ENCODE measurements around the gene MLEC. TPM values are rescaled to one million over a fixed set of nuclear protein-coding genes. Genes with fewer than 3 reads are reported as not detected.

The MLEC gene
- total and polyA plus RNA-seq, 2 experiments from 2014 or later: 135 to 210 TPM

- Histone ChIP-seq H4K20me1 (ENCODE audit: insufficient read depth, poor library complexity, severe bottlenecking) (no peaks in the 10 kb centered on the region), H3K79me2 (no peaks in the 10 kb centered on the region), H3K9me3 (ENCODE audit: low read depth) (no peaks in the 10 kb centered on the region), H3K9me2 (replicated peaks; ENCODE audit: insufficient read depth) (no peaks in the 10 kb centered on the region), H3K4me3 (no peak overlapping the region), H3K4me1 (ENCODE audit: insufficient read depth) (no peaks in the 10 kb centered on the region), H3K27me3 (no peaks in the 10 kb centered on the region), H3K27ac (no peak overlapping the region), H3K36me3 (replicated peaks; ENCODE audit: insufficient read depth, low read depth) (no peaks in the 10 kb centered on the region), H2AFZ (no peak overlapping the region), H3K4me2 (no peak overlapping the region)
- WGBS (ENCODE audit: low lambda C conversion rate, missing lambda C conversion rate): 86% methylated on average over 8 of the region's 8 CpGs
- DNase-seq (ENCODE audit: low spot score): no peak
- TF ChIP-seq EZH2phosphoT487 (IDR thresholded peaks at IDR 0.05; ENCODE audit: low read depth, severe bottlenecking, unreplicated experiment) (no peak), CTCF (IDR thresholded peaks at IDR 0.05; ENCODE audit: poor library complexity) (no peak), EZH2 (IDR thresholded peaks at IDR 0.05; ENCODE audit: borderline replicate concordance) (no peak)
Measured at GRCh38 chr12:120678572-120678971, 8.4 kb upstream of the MLEC start.

GRCh38 chr12:120680165-120680738, 6.7 kb upstream of the MLEC start:
- 74% methylated on average over 5 of the region's 5 CpGs for WGBS (ENCODE audit: low lambda C conversion rate, missing lambda C conversion rate)
- Histone ChIP-seq H3K36me3 (replicated peaks; ENCODE audit: insufficient read depth, low read depth) (no peaks in the 10 kb centered on the region), H3K9me2 (replicated peaks; ENCODE audit: insufficient read depth) (no peaks in the 10 kb centered on the region), H3K4me1 (ENCODE audit: insufficient read depth) (no peaks in the 10 kb centered on the region), H3K27ac (no peak overlapping the region), H3K9me3 (ENCODE audit: low read depth) (no peaks in the 10 kb centered on the region), H3K27me3 (no peaks in the 10 kb centered on the region), H3K79me2 (no peaks in the 10 kb centered on the region), H3K4me2 (no peak overlapping the region), H3K4me3 (no peak overlapping the region), H4K20me1 (ENCODE audit: insufficient read depth, poor library complexity, severe bottlenecking) (no peaks in the 10 kb centered on the region), H2AFZ (no peak overlapping the region)
- DNase-seq (ENCODE audit: low spot score): no peak
- TF ChIP-seq EZH2 (IDR thresholded peaks at IDR 0.05; ENCODE audit: borderline replicate concordance) (no peak), EZH2phosphoT487 (IDR thresholded peaks at IDR 0.05; ENCODE audit: low read depth, severe bottlenecking, unreplicated experiment) (no peak)

DNA sequence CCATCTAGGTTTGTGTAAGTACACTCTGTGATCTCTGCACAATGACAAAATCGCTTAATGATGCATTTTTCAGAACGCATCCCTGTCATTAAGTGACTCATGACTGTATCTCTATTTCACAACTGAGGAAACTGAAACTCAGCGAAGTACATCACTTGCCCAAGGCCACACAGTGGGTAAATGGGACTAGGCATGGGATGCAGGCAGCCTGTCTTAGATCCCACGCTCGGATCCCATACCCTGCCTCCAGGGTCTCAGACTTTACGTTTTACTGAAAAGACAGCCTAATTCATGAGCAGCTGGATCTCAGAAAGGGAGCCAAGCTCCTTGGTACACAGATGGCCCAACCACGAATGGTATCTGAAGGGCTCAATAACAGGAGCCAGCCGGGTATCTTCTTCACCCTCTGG, 2.4 kb upstream of the MLEC start:
- Histone ChIP-seq H3K27me3 (no peaks in the 10 kb centered on the region), H2AFZ (no peak overlapping the region), H3K36me3 (replicated peaks; ENCODE audit: insufficient read depth, low read depth) (no peaks in the 10 kb centered on the region), H3K4me3 (no peak overlapping the region), H3K9me3 (ENCODE audit: low read depth) (no peaks in the 10 kb centered on the region), H3K4me1 (ENCODE audit: insufficient read depth) (peaks cover 4% of the 10 kb centered on the region), H3K27ac (no peak overlapping the region), H3K9me2 (replicated peaks; ENCODE audit: insufficient read depth) (no peaks in the 10 kb centered on the region), H4K20me1 (ENCODE audit: insufficient read depth, poor library complexity, severe bottlenecking) (peaks cover 18% of the 10 kb centered on the region), H3K79me2 (peaks cover 23% of the 10 kb centered on the region), H3K4me2 (no peak overlapping the region)
- 87% methylated on average over 8 of the region's 8 CpGs for WGBS (ENCODE audit: low lambda C conversion rate, missing lambda C conversion rate)
- DNase-seq (ENCODE audit: low spot score): no peak
- TF ChIP-seq EZH2 (IDR thresholded peaks at IDR 0.05; ENCODE audit: borderline replicate concordance) (no peak), EZH2phosphoT487 (IDR thresholded peaks at IDR 0.05; ENCODE audit: low read depth, severe bottlenecking, unreplicated experiment) (no peak), CTCF (IDR thresholded peaks at IDR 0.05; ENCODE audit: poor library complexity) (no peak)

DNA sequence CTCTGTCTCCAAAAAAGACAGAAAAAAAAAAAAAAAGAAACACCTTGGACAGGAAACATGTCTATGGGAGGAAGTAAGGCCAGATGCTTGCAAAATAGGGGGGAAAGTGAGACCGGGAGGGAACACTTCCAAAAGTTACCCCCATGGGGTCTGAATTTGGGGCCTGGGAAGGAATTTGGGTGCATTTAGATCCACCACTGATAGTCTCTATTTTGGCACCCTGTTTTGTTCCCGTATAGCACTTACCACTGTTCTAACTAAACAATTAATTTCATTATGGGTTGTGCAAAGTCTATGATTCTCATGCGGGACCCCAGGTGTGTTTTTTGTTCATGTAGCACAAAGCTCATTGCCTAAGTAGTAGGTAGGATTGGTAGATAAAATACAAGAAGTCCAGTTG, 1.4 kb upstream of the MLEC start:
- H3K4me3 ChIP-seq: no peak overlapping the region
- H3K4me2 ChIP-seq: peak overlapping the region; percentile 82
- H3K27ac ChIP-seq: no peak overlapping the region

More for the DNA sequence above, 1.4 kb upstream of the MLEC start:
- Histone ChIP-seq H3K36me3 (replicated peaks; ENCODE audit: insufficient read depth, low read depth) (no peaks in the 10 kb centered on the region), H4K20me1 (ENCODE audit: insufficient read depth, poor library complexity, severe bottlenecking) (peaks cover 28% of the 10 kb centered on the region), H2AFZ (peak overlapping the region; percentile 72), H3K9me3 (ENCODE audit: low read depth) (no peaks in the 10 kb centered on the region), H3K27me3 (no peaks in the 10 kb centered on the region), H3K79me2 (peaks cover 33% of the 10 kb centered on the region), H3K9me2 (replicated peaks; ENCODE audit: insufficient read depth) (no peaks in the 10 kb centered on the region), H3K4me1 (ENCODE audit: insufficient read depth) (peaks cover 14% of the 10 kb centered on the region)
- 87% methylated on average over 3 of the region's 3 CpGs for WGBS (ENCODE audit: low lambda C conversion rate, missing lambda C conversion rate)
- TF ChIP-seq CTCF (IDR thresholded peaks at IDR 0.05; ENCODE audit: poor library complexity) (no peak), EZH2 (IDR thresholded peaks at IDR 0.05; ENCODE audit: borderline replicate concordance) (no peak), EZH2phosphoT487 (IDR thresholded peaks at IDR 0.05; ENCODE audit: low read depth, severe bottlenecking, unreplicated experiment) (no peak)
- no peak for DNase-seq (ENCODE audit: low spot score)
